ENCODE results near the gene C1QTNF2. TPM values are rescaled to one million over a fixed set of nuclear protein-coding genes. Genes with fewer than 3 reads are reported as not detected.

C1QTNF2 gene
- total and polyA plus RNA-seq, 2 of the 8 experiments (the other 6 are each of a cell fraction or from before 2014, with no cell fraction given): 1.0 to 2.0 TPM

DNA sequence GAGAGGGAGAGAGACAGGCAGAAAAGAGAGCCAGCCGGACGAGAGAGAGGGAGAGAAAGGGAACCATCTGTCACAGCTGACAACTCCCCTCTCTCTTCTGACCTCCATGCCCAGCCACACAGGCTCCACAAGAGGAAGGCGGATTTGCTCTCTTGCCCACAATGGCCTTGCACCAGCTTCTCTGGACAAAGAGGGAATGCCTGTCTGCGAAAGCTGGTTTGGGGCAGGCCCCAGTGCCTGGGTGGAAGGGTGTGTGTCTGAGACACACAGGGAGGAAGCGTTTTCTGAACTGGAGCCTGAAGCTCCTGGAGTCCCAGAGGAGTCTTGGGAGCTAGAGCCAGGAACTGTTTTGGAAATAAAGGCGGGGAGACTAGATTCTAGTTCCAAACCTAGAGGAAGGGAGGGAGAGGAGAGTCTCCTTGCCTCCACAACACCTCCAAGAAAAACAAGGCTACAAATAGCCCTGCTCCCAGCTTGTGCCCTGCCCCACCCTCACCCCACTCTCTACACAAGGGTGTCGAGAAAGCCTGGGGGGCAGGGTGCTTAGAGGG, 12.5 kb downstream of the C1QTNF2 start (continued):
- TF ChIP-seq, protein P1, sequence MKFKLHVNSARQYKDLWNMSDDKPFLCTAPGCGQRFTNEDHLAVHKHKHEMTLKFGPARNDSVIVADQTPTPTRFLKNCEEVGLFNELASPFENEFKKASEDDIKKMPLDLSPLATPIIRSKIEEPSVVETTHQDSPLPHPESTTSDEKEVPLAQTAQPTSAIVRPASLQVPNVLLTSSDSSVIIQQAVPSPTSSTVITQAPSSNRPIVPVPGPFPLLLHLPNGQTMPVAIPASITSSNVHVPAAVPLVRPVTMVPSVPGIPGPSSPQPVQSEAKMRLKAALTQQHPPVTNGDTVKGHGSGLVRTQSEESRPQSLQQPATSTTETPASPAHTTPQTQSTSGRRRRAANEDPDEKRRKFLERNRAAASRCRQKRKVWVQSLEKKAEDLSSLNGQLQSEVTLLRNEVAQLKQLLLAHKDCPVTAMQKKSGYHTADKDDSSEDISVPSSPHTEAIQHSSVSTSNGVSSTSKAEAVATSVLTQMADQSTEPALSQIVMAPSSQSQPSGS (IDR thresholded peaks at IDR 0.05; ENCODE audit: low read length): no peak
